HL-60/S4 treated with retinoic acid at 250 ng/mL for 4 days and 3 days (cell line): ENCODE data around the gene JMJD8.

ENCODE experiments used
- in situ Hi-C: fragments of 300-500 bp; cut with MboI; formaldehyde crosslinking; loops from 2 replicates; pipeline ENCODE4 v1.7.0; 2022; ENCODE audit warnings: low sequenced_read_pairs

JMJD8 gene

DNA sequence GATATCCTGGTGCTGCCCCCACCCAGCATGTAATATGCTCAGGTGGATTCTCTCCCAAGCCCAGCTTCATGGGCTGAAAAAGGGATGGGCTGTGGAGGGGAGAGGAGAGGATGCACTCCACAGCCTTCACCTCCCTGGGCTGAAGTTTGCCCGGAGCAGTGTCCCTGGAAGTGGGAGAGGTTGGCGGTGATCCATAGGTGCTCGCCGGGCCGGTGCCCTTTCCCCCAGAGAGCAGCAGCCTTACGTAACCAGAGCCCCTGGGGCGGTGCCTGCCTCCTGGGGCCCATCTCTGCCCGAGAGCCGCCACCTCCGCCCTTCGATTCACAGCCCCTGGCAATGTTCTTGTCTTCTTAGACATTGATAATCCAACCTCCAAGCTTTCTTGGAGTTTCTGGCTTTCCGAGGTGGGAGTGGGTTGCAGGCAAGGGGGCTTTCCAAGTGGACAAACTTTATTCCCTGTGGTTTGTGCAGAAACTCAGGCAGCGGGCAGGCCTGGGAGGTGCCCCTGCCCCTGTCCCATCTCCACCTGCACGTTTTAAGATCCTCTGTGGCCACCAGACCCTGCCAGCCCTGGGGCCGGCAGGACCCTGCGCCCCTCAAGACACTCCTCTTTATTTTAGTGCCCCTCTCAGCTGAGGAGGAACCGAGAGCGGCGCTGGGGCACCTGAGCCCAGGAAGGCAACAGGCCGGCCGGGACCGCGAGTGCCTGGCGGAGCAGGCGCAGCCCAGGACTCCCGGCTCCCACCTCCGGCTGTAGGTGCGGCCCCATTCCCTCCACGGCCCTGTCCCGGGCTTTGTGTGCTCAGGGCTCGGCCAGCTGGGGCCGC, 38.1 kb downstream of the JMJD8 start:
- in situ Hi-C loops, result no loop called here

DNA sequence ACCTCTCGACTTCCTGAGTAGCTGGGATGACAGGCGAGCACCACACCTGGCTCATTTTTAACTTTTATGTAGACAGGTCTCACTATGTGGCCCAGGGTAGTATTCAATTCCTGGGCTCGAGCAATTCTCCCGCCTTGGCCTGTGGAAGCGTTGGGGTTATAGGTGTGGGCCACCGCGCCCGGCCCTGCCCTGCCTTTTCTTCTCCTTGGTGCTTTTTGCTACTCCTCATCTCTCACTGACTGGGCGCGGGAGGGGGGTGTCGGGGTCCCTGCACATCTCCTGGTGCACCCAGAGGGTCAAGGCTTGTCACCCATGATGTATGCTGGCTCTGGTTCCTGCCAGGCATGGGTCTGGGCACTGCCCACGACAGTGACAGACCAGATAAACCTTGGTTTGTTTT, 39.6 kb downstream of the JMJD8 start:
- in situ Hi-C loops, result no loop called here

DNA sequence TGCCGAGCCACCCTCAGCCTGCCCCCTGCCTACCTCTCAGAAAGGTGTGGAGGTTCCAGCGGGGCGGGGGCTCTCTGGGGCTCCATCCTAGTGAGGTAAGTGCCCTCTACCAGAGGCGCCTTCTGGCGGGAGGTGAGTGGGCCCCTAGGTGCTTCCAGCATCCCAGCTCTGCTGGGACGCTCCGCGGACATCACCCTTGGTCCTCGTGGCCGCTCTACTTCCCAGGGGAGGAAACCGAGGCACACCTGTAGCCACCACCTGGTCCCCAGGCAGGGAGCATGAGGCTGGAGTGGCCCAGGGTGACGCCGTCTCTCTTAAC, 41.1 kb downstream of the JMJD8 start:
- in situ Hi-C loops, result no loop called here

- in situ Hi-C loops, result no loop called here
Measured at GRCh38 chr16:642189-643049, 41.7 kb downstream of the JMJD8 start.

DNA sequence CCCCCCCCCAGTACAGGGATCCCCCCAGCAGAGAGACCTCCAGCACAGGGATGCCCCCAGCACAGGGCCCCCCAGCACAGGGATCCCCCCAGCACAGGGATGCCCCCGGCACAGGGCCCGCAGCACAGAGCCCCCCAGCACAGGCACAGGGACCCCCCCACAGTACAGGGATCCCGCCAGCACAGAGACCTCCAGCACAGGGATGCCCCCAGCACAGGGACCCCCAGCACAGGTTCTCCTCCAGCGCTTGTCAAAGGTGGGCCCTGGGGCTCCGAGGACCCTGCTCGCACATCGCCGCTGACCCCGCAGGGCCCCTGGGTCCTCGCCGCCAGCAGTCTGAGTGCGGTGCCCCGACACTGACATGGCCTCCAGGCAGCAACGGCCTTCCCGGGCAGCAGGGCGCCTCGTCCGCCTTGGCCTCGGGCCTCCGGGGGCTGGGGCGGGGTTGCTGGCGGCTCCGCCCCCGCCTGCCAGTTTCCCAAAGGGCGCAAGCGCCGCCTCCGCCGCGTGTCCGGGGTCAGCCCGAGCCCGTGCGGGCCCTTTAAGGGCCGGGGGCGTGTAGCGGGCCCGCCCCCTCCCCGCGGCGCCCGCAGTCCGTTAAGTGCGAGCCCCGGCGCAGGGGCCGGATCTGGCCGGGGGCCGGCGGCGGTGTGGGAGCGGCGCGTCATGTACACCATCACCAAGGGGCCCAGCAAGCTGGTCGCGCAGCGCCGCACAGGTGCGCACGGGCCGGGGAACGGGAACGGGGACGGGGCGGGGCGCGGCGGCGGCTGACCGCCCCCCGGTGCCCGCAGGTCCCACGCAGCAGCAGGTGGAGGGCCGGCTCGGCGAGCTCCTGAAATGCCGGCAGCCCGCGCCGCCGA, 42.6 kb downstream of the JMJD8 start, which contains the start of gene MCRIP2:
Gene MCRIP2 (plus strand): TSS at position 503 of the 863 bp plus-strand sequence. CDS start 164 bp downstream, at position 667.
- in situ Hi-C loops, result no loop called here

- in situ Hi-C loops, result no loop called here
Measured at GRCh38 chr16:640614-641013, 43.5 kb downstream of the JMJD8 start.

DNA sequence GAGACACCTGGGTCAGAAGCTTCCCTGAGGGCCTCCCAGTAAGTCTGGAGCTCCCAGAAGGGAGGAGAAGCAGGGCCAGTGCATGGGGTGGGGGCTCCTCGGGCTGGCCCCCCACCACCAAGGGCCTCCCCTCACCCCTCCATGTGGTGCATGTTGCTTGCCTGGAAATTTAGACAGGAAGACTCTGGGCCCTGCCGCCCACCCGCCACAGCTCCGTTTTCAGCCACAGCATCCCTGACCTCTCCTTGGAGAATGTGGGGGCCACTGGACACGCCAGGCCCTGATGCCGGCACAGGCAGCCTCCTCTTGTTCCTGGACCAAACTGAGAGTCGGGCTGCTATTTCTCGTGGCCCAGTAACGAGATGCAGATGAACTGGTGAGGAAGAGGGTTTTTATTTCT, 45.3 kb downstream of the JMJD8 start:
- in situ Hi-C loops, result no loop called here

DNA sequence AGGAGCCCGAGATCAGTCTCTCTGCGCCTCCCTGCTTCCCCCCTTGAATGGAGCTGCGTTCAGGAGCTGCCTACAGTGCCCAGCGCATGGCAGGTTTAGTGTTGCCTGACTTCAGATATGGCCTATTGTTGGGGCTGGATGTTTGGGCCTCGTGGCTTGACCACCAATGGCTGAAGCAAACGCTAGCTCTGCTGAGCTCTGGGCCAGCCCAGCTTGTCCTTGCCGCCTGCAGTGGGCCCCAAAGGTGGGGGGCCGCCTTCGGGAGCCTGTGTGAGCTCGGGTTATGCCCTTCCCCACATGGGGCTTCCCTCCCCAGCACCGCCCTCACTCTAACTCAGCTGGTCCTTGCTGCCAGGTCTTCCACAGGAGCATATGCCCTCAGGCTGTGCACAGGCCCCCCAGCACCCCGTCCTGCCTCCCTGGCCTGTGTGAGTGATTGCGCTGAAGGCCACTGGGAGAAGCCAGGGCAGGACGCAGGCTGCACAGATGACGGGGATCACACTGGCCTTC, 46.0 kb downstream of the JMJD8 start:
- in situ Hi-C loops, result no loop called here

- in situ Hi-C loops, result no loop called here
Measured at GRCh38 chr16:637081-638018, 46.8 kb downstream of the JMJD8 start.

- in situ Hi-C loops, result no loop called here
Measured at GRCh38 chr16:636206-637080, 47.7 kb downstream of the JMJD8 start, which contains the start of gene METTL26. METTL26 (minus strand) TSS chr16:636305; CDS start chr16:636290, 15 bp downstream.

GRCh38 chr16:635573-636205, 48.4 kb downstream of the JMJD8 start:
- in situ Hi-C loops, result no loop called here

- in situ Hi-C loops, result no loop called here
Measured at GRCh38 chr16:634996-635395, 49.1 kb downstream of the JMJD8 start.

DNA sequence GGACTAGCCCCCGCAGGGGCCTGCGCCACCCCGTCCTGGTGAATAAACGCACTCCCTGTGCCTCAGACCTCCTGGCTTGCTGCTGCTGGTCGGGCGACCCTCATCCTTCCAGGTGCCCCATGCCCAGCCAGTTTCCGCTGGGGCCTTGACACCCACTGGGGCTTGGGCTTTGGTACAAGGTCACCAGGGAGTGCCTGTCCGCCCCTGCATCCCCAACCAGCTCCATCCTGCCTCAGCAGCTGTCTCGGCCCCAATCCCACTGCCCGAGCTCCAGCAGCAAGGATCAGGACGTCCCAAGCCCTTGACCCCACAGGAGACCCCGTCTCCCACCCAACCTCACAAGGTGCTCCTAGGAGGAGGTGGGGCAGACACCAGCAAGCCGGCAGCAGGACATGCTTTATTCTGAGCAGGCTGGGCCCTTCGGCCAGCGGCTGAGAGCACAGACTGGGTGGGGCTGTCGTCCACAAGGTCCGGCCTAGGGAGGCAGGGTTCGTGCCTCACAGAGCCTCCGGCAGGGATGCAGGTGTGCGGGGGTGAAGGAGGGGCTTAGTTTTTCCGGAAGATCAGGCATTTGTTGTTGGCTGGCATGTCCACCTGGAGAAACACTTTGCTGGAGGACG, 50.0 kb downstream of the JMJD8 start:
- in situ Hi-C loops, result no loop called here

DNA sequence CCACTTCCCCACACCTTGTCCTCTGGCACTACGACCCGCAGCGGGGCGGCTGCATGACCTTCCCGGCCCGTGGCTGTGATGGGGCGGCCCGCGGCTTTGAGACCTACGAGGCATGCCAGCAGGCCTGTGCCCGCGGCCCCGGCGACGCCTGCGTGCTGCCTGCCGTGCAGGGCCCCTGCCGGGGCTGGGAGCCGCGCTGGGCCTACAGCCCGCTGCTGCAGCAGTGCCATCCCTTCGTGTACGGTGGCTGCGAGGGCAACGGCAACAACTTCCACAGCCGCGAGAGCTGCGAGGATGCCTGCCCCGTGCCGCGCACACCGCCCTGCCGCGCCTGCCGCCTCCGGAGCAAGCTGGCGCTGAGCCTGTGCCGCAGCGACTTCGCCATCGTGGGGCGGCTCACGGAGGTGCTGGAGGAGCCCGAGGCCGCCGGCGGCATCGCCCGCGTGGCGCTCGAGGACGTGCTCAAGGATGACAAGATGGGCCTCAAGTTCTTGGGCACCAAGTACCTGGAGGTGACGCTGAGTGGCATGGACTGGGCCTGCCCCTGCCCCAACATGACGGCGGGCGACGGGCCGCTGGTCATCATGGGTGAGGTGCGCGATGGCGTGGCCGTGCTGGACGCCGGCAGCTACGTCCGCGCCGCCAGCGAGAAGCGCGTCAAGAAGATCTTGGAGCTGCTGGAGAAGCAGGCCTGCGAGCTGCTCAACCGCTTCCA, 50.6 kb downstream of the JMJD8 start:
- in situ Hi-C loops, result no loop called here

DNA sequence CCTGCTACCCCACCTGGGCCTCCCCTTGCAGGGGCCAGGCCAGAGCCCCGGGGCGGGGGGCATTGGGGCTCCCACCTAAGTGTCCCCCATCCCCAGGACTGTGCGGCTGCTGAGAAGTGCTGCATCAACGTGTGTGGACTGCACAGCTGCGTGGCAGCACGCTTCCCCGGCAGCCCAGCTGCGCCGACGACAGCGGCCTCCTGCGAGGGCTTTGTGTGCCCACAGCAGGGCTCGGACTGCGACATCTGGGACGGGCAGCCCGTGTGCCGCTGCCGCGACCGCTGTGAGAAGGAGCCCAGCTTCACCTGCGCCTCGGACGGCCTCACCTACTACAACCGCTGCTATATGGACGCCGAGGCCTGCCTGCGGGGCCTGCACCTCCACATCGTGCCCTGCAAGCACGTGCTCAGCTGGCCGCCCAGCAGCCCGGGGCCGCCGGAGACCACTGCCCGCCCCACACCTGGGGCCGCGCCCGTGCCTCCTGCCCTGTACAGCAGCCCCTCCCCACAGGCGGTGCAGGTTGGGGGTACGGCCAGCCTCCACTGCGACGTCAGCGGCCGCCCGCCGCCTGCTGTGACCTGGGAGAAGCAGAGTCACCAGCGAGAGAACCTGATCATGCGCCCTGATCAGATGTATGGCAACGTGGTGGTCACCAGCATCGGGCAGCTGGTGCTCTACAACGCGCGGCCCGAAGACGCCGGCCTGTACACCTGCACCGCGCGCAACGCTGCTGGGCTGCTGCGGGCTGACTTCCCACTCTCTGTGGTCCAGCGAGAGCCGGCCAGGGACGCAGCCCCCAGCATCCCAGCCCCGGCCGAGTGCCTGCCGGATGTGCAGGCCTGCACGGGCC, 51.4 kb downstream of the JMJD8 start:
- in situ Hi-C loops, result no loop called here

DNA sequence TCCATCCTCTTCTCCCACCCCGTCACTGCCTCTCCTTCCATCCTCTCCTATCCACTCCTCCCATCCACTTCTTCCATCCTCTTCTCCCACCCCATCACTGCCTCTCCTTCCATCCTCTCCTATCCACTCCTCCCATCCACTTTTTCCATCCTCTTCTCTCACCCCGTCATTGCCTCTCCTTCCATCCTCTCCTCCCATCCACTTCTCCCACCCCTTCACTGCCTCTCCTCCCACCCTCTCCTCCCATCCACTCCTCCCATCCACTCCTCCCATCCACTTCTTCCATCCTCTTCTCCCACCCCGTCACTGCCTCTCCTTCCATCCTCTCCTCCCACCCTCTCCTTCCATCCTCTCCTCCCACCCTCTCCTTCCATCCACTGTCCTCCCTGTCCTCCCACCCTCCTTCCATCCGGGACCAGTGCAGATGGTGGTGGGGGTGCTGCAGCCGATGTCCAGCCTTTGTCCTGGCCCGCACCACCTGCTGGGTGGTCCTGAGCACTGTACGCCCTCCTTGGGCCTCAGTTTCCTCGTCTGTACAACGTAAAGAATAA, 52.3 kb downstream of the JMJD8 start:
- in situ Hi-C loops, result no loop called here
